Choroid plexus epithelial cell (primary cell): ENCODE measurements around the gene ARID5B.

Source experiments
- DNase-seq: peaks from one replicate; pipeline ENCODE4 v3.0.0-alpha.2; 2010; ENCODE audit warnings: low read depth
- H3K4me3 ChIP-seq: 2 replicates; pipeline ENCODE4 v1.5.1; 2011; ENCODE audit warnings: low read depth, mild to moderate bottlenecking, control low read depth, low read length, moderate library complexity
- CTCF ChIP-seq: conservative IDR thresholded peaks from 2 replicates; pipeline ENCODE4 v1.5.1; 2011; ENCODE audit warnings: low read depth, mild to moderate bottlenecking, control low read depth, inconsistent platforms, low read length, moderate library complexity

Gene ARID5B

GRCh38 chr10:62108759-62109586 is 207.5 kb downstream of the ARID5B start:
- no peak for TF ChIP-seq CTCF
- DNase-seq: no peak
- no peak overlapping the region for H3K4me3 ChIP-seq

GRCh38 chr10:62109587-62110293 is 208.2 kb downstream of the ARID5B start:
- H3K4me3 ChIP-seq: no peak overlapping the region

GRCh38 chr10:62112300-62112699 is 210.8 kb downstream of the ARID5B start:
- H3K4me3 ChIP-seq: no peak overlapping the region
- no peak for DNase-seq
- no peak for TF ChIP-seq CTCF

More at GRCh38 chr10:62109587-62110293, 208.2 kb downstream of the ARID5B start:
- DNase-seq: no peak
- TF ChIP-seq CTCF: no peak

GRCh38 chr10:62112963-62113362 is 211.5 kb downstream of the ARID5B start:
- no peak overlapping the region for H3K4me3 ChIP-seq
- no peak for TF ChIP-seq CTCF
- no peak for DNase-seq

GRCh38 chr10:62113680-62114079 is 212.2 kb downstream of the ARID5B start:
- H3K4me3 ChIP-seq: no peak overlapping the region
- no peak for TF ChIP-seq CTCF
- DNase-seq: no peak

- no peak for TF ChIP-seq CTCF
- no peak overlapping the region for H3K4me3 ChIP-seq
- DNase-seq: no peak
Observed at GRCh38 chr10:62115321-62115720, 213.8 kb downstream of the ARID5B start.
